Stimulated activated CD8-positive, alpha-beta memory T cell treated with anti-CD3 and anti-CD28 coated beads, Interleukin-15, amount 100 ng/mL, for 48 hours (primary cell): Measurements from ENCODE around the gene RFX1.
"Not testable (repeated sequence)": the region's sequence is repeated elsewhere in the genome, so short reads cannot be mapped to it uniquely, and the experiment has no call there.

Source experiments
- DNase-seq, 2 donors: peaks; one replicate each; pipeline ENCODE4 v3.0.0-alpha.2; 2020; ENCODE audit warnings: low read depth in 2 of 2

RFX1 gene

DNA sequence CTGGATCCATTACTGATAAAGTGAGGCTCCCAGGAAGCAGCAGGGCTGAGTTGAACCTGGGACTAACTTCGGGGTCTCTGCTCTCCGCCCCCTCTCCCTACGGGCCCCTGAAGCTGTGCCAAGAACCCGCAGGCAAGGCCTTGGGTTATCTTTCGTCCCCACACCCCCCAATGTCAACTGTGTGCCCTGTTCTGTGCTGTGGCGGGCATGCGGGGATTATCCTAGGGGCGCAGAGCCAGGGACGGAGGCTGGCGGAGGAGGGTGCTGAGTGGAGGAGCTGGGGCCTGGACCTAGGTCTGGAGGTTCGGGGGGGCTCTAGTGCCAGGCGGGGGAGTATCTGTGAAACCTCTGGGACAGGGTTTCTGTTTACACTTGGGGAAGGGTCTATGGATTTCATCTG is 26.4 kb downstream of the RFX1 start:
- no peak for DNase-seq

- DNase-seq = no peak
Observed at GRCh38 chr19:13979244-13979615, 26.9 kb downstream of the RFX1 start.

GRCh38 chr19:13978351-13979243 is 27.5 kb downstream of the RFX1 start:
- peak; percentile 33 to 41 for DNase-seq

GRCh38 chr19:13977803-13978202 is 28.3 kb downstream of the RFX1 start:
- no peak for DNase-seq

DNA sequence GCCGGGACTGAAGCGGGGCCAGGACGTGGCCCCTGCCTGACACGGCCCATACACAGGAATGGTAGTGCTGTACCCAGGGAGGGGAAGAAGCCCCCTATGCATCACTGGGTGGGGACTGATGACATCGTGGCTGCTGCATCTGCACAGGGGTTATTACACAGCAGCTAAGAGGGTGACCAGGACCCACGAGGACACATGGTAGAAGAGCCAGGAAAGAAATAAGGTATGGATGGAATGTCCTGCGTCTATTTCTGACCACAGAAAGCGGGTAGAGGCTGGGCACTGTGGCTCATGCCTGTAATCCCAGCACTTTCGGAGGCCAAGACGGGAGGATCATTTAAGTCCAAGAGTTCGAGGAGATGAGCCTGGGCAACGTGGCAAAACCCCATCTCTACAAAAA is 29.7 kb downstream of the RFX1 start:
- no peak for DNase-seq

- no peak for DNase-seq
Observed at GRCh38 chr19:13975870-13976269, 30.2 kb downstream of the RFX1 start.

DNA sequence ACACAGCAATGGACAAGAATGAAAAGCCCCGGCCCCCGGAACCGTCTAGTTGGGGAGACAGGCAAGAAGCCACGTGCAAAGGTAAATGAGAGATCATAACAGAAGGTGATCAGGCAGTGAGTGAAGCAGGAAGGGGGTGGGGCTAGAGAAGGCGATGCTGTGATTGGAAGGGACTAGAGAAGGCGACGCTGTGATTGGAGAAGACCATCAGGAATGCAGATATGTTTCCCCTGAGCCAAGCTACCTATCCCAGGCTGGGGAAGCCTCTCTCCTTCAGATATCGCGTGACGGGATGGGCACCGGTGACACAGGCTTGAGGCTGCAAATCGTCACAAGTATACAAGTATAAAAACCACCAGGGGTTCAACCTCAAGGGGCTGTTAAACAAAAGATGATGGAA is 32.0 kb downstream of the RFX1 start:
- no peak for DNase-seq

DNA sequence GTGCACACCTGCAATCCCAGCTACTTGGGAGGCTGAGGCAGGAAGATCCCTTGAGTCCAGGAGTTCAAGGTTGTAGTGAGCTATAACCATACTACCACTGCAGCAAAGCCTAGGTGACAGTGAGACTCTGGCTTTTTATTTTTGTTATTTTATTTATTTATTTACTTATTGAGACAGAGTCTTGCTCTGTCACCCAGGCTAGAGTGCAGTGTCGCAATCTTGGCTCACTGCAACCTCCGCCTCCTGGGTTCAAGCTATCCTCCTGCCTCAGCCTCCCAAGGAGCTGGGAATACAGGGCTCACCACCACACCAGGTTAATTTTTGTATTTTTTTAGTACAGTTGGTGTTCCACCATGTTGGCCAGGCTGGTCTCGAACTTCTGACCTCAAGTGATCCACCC is 32.6 kb downstream of the RFX1 start:
- not testable (repeated sequence) for DNase-seq

GRCh38 chr19:13972368-13973155 is 33.6 kb downstream of the RFX1 start:
- no peak for DNase-seq

DNA sequence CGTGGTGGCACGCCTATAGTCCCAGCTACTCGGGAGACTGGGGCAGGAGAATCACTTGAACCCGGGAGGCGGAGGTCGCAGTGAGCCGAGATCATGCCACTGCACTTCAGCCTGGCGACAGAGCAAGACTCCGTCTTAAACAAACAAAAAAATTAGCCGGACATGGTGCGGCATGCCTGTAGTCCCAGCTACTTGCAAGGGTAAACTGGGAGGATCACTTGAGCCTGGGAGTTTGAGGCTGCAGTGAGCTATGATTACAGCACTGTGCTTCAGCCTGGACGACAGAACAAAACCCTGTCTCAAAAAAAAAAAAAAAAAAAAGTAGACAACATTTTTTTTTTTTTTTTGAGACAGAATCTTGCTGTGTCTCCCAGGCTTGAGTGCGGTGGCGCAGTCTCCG is 34.3 kb downstream of the RFX1 start:
- DNase-seq = not testable (repeated sequence)

- DNase-seq = no peak
Observed at GRCh38 chr19:13969897-13970296, 36.2 kb downstream of the RFX1 start.

DNA sequence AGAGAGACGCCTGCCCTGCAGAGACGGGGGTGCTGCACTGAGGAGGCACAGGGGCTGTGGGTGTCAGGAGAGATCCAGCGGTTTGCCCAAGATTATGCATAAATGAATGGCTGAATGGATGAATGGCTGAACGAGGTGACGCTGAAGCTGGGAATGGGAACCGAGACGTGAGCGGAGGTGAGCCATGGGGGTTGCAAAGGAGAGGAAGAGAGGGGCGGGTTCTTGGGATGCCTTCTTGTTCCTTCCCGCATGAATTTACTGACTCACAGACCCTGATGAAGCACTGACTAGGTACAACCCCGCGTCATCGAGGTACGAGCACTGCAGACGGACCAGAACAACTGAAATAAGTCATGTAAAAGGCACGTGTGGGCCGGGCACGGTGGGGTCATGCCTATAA is 37.1 kb downstream of the RFX1 start:
- no peak for DNase-seq

- DNase-seq = no peak
Observed at GRCh38 chr19:13968383-13968935, 37.7 kb downstream of the RFX1 start.

DNA sequence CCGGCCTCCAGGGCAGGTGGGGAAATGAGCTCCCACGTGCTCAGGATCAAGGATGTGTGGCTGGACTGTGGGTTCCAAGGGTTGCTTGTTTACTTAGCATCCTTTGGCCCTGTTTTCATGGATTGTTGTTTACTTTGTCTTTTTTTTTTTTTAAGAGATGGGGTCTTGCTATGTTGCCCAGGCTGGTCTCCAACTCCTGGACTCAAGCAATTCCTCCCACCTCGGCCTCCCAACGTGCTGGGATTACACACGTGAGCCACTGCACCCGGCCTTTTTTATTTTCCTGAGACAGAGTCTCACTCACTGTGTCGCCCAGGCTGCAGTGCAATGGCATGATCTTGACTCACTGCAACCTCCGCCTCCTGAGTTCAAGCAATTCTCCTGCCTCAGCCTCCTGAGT is 38.9 kb downstream of the RFX1 start:
- not testable (repeated sequence) for DNase-seq

DNA sequence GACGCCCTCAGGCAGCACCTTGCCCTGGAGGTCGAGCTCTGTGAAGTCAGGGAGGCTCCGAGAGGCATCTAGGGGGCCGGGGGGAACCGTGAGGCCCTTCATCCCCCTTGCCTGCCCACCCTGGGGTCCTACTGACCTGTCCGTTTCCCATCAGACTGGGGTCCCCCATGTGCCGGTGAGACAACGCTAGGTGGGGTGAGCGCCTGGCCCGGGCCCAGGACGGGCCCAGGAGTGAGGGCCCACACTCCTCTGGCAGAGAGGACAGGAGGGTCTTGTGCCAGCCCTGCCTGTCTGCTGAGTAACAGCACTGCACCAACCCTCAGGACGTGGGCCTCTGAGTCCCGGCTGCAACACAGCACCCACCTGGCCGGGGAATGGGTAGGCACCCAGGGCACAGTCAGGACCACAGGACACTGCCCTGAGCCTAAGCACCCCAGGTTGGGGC is 39.4 kb downstream of the RFX1 start:
- DNase-seq = no peak

DNA sequence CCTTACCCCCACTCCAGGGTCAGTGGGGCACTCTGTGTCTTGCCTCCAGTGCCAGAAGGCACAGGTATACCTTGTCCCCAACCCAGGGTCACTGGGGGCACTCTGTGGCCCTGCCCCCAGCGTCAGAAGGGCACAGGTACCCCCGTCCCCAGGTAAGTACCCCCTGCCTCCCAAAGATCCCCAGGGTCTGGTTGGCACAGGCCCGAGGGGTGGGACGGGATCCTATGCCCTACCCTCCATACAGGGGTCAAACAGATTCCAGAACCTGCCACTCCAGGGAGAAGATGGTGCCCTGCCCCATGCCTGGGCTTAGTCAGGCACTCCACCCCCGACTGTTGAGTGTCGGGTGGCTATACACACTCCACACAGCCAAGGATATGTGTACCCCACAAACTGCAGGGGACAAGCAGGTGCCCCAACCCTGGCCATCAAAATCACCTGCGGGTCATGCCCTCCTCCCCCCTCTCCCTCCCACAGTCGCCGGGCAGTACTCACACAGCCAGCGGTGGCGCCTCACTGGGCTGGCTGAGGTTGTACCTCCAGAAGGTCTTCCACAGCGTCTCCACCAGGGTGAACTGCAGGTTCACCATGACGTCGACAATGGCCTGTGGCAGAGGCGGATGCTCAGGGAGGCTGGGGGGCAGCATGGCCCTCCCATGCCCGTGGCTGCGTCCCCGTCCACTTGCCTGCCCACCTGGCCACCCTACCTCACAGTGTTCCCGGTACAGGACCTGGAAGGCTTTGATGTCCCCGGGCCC is 40.0 kb downstream of the RFX1 start:
- DNase-seq = no peak

DNA sequence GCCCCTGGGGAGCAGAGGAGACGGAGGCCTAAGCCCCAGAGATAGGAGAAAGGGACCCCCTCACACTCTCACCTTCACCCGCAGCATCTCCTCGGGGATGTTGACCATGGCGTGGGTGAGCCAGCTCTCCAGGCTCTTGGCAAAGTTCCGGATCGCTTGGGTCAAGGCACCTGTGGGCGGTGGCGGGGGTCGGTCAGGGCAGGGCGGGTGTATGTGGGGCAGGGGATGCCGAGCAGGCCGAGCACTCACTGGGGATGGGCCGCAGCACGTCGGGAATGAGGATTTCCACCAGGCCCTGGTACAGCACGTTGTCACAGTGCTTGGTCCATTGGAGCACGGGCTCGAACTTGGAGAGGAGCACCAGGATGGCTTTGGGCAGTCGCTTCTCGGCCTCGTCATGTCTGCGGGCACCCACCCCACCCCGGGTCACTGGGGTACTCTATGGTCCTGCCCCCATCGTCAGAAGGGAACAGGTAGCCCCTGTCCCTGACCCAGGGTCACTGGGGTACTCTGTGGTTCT is 40.7 kb downstream of the RFX1 start:
- no peak for DNase-seq

GRCh38 chr19:13964776-13965175 is 41.3 kb downstream of the RFX1 start:
- DNase-seq = no peak

- no peak for DNase-seq
Observed at GRCh38 chr19:13963603-13964105, 42.5 kb downstream of the RFX1 start.

GRCh38 chr19:13962699-13963602 is 43.2 kb downstream of the RFX1 start:
- DNase-seq = no peak
